ENCODE data around the gene GTF2H2. TPM values are rescaled to one million over a fixed set of nuclear protein-coding genes. Genes with fewer than 3 reads are reported as not detected.

GTF2H2 gene
- total and polyA plus RNA-seq, 2 donors (not counting 3 experiments of a cell fraction or from before 2014, with no cell fraction given), result 3.6 to 19.6 TPM

- no peaks in the 10 kb centered on the region for H3K4me1 ChIP-seq (ENCODE audit: control insufficient read depth, extremely low read depth, insufficient read depth, low read length)
- H3K79me2 ChIP-seq (ENCODE audit: control insufficient read depth, insufficient read depth, low read length), result no peaks in the 10 kb centered on the region
- no peaks in the 10 kb centered on the region for H4K20me1 ChIP-seq (replicated peaks; ENCODE audit: control insufficient read depth, extremely low read depth, insufficient read depth, low read length)
- no peaks in the 10 kb centered on the region for H3K9me3 ChIP-seq (replicated peaks; ENCODE audit: control insufficient read depth, insufficient read depth, low read length)
- DNase-seq (ENCODE audit: low read depth, low spot score) (peak; percentile 0), FAIRE-seq (no peak)
- H3K27me3 ChIP-seq (ENCODE audit: control insufficient read depth in 2 of 2, insufficient read depth in 2 of 2, low read length in 2 of 2), result no peaks in the 10 kb centered on the region
- BruUV-seq (replicated peaks), result no TSS peak
- TF ChIP-seq GATA2 (IDR thresholded peaks at IDR 0.05; ENCODE audit: insufficient read depth, insufficient read length, low read depth, low read length), result no peak
- TF ChIP-seq MYC (IDR thresholded peaks at IDR 0.05; ENCODE audit: low read depth, low read length), result no peak
- TF ChIP-seq POLR2A (IDR thresholded peaks at IDR 0.05; ENCODE audit: low read depth, low read length), result no peak
- TF ChIP-seq POLR2AphosphoS5 (IDR thresholded peaks at IDR 0.05; ENCODE audit: insufficient read depth, low read depth, low read length), result no peak
- no peak for TF ChIP-seq MAX (IDR thresholded peaks at IDR 0.05; ENCODE audit: insufficient read depth, insufficient read length)
- TF ChIP-seq JUN (IDR thresholded peaks at IDR 0.05; ENCODE audit: borderline replicate concordance, insufficient read depth, insufficient read length, low read depth), result no peak
- no peak for TF ChIP-seq EZH2 (IDR thresholded peaks at IDR 0.05; ENCODE audit: borderline replicate concordance, low read depth, low read length, severe bottlenecking)
- no peak for TF ChIP-seq CTCF (IDR thresholded peaks at IDR 0.05; ENCODE audit: extremely low read depth in 1 of 2, insufficient read depth in 1 of 2, low read depth in 1 of 2, low read length in 2 of 2)
- TF ChIP-seq FOS (IDR thresholded peaks at IDR 0.05; ENCODE audit: borderline replicate concordance, insufficient read depth, low read length), result no peak
- H3K9ac ChIP-seq (replicated peaks; ENCODE audit: extremely low read depth, insufficient read depth, low read length), result no peak overlapping the region
- ChIA-PET CTCF (interaction anchor here (1.3 kb wide), 1 partner anchor 1920 kb away, joined by 3 read pairs; the partner anchor contains the start of gene SLC30A5), POLR2A (no interaction called here)
- H3K4me2 ChIP-seq (ENCODE audit: insufficient read depth, low read length), result no peak overlapping the region
- dilution Hi-C loops (cut with MboI; ENCODE audit: extremely low pct_ligation_motif_present, low sequenced_read_pairs) (no loop called here), intact Hi-C loops (cut with micrococcal nuclease) (no loop called here)
- H3K36me3 ChIP-seq (ENCODE audit: control insufficient read depth in 2 of 2, extremely low read depth in 1 of 2, insufficient read depth in 2 of 2, low read length in 2 of 2), result no peaks in the 10 kb centered on the region
- no peaks in the 10 kb centered on the region for H3K9me1 ChIP-seq (replicated peaks; ENCODE audit: control insufficient read depth, extremely low read depth, insufficient read depth, low read length)
- H2AFZ ChIP-seq (ENCODE audit: low read depth, low read length), result no peak overlapping the region
- H3K27ac ChIP-seq (ENCODE audit: insufficient read depth, low read depth, low read length), result no peak overlapping the region
- no peak overlapping the region for H3K4me3 ChIP-seq (replicated peaks in 1 of 3; ENCODE audit: insufficient read depth in 1 of 3, low read depth in 1 of 3, low read length in 3 of 3)
Observed at GRCh38 chr5:71013575-71013974, 53.9 kb downstream of the GTF2H2 start.

All from endothelial cell of umbilical vein (primary cell).